HG02840 (cell line): ENCODE results near the gene RPS6KL1.

Experiments
- ATAC-seq: cut with Tn5 transposase; IDR thresholded peaks from one replicate; pipeline ENCODE4 v1.9.1; 2021; ENCODE audit warnings: mild to moderate bottlenecking, moderate library complexity, moderate number of reproducible peaks; ENCODE audit not compliant: unreplicated experiment, low FRiP score

Gene RPS6KL1, protein sequence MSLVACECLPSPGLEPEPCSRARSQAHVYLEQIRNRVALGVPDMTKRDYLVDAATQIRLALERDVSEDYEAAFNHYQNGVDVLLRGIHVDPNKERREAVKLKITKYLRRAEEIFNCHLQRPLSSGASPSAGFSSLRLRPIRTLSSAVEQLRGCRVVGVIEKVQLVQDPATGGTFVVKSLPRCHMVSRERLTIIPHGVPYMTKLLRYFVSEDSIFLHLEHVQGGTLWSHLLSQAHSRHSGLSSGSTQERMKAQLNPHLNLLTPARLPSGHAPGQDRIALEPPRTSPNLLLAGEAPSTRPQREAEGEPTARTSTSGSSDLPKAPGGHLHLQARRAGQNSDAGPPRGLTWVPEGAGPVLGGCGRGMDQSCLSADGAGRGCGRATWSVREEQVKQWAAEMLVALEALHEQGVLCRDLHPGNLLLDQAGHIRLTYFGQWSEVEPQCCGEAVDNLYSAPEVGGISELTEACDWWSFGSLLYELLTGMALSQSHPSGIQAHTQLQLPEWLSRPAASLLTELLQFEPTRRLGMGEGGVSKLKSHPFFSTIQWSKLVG

DNA sequence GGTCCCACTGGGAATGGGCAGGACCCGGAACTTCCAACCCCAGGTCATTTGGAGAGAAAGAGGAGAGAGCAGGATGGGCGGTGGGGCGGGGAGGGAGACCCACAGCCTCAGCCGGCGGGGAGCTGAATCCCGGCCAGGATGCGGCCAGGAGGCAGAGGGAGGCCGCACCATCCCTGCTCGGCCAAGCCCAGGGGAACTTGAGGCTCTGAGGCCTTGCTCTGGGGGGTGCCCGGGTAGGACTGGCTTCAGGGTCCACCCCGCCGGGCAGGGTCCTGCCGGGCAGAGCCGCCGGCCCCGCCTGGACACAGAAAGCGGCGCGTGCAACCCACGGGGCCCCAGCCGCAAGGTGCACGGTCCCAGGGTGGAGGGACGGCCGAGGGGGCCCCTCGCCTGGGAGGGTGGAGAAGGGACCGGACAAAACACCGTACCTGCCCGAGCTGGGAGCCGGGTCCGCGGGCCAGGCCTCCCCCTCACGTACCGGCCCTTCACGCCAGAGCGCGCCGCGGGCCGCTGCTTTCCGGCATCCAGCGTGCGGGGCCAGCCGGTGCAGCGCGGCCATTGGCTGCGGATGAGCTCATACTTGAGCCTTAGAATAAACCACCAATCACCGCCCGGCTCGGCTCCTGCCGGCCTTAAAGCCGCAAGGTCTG is at the start of gene RPS6KL1:
Gene RPS6KL1, minus strand, starts transcription at position 509 of the 650 bp plus-strand sequence. CDS start 1,719 bp downstream, outside the sequence.
- ATAC-seq = peak; percentile 80

DNA sequence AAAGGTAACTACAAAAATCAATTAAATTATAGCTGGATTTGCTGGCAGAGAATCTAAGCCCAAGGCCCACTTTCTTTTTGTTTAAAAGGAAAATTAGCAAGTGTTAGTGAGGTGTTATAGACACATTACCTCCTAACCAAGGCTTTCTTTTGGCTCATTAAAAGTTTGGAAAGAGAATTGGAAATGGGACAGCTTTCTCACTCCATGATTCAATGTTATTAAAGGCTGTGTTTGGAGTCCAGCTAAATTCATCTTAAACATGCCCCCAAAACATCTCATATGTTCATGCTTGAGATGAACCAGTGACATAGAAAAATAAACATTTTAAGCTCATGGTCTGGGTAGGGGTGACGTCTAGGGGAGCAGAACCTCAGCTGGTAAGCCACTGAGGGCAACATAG is 45.8 kb upstream of the RPS6KL1 start:
- no peak for ATAC-seq

DNA sequence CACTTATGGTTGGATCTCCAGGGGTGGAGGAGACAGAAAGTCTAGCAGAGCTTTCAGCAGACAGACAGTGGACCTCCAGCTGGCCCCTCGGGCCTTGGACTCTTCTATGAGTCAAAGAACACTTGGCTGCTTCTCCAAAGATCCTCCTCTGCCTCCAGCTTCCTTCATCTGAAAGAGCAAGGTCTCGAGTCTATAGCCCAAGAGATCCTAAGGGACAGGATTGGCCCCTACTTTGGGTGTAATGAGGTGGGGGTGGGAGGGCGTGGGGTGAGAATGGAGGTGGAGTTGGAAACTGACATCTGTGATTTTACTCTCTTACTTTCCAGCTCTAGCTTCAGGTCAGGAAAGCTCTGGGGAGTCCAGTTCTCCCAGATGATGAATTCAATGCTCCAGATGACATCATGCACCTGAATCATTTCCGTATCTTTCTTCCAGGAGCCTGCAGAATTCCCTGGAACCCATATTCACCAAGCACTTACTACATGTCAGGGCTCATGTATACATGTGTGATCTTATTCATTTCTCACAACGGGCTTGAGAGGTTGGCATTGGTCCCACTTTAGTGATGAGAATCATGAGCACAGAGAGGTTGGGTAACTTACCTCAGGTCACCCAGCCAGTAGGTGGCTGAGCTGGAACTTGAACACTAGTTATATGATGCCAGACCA is 42.6 kb upstream of the RPS6KL1 start:
- ATAC-seq = no peak

DNA sequence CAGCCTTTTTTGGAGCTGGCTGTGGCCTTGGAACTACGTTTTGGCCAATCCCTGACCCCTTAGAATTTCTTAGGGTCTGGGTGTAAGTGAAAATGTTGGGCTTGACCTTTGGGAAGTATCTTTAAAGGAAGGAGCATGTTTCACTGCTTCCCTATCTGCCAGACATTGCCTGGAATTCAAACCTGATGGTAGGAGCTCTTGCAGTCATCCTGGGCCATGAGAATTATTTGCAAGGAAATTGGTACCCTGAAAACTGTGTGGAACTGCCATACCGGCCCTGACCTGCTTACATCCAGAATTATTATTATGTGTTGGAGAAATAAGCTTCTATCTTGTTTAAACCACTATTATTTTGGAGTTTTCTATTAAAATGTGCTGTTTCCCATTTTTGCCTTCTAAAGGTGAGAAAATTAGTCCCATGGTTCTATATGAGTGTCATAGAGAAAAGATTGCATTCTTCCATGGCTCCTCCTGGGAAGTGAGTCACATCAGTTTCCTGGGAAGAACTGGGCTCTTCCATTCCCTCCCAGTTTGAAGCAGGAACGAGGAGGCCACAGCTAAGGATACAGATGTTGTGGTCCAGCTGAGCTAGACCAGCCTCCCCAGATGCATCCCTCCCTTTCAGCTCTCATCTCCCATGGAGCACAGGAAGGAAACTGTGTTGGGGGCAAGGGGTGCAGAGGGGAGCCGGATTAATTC is 41.9 kb upstream of the RPS6KL1 start:
- ATAC-seq = no peak

DNA sequence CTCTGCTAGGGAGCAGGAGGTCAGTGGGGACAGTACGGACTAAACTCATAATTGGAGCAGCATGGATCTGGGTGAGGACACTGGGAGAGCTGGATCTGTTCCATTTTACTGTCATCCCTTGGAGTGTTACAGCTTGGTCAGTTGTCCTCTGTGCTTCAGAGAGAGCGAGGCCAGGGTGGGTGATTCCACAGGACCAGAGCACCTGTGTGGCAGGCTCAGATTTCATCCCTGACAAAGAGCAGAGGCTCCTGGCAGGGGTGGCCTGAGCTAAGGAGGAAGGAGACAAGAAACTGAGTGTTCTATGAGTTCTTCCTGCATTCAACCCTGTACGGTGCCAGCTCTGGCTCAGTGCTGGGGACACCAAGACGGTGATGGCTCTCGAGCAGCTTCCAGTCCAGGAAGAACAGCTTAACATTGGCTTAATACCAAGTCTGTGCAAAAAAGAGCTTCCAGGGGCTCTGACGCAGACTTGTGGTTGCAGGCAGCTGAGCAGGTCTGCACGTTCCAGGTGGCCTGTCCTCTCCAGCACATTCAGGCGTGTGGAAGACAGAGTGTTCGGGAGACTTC is 40.7 kb upstream of the RPS6KL1 start:
- ATAC-seq = no peak

DNA sequence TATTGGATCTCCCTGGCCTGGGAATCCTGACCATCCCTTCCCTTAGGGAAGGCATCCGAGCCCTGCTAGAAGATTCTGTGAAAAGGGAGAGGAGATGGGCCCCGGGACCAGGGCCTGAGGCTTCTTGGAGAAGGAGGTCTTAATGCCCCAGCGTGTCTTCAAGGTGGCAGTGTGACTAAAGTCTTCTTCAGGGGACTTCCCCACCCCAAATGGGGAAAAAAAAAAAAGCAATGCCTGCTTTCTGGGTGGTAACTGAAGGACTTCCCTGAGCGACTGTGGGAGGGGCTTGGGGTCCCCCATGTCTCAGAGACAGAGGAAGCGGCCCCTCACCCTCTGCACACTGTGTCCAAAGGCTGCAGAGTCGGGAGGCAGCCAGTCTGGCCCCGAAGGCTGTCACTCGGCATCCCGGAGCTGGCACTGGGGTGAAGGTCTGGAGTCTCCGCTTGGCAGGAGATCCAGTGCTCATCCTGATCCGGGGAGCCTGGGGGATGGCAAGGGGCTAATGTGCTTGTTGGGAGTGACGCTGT is 40.2 kb upstream of the RPS6KL1 start:
- no peak for ATAC-seq

DNA sequence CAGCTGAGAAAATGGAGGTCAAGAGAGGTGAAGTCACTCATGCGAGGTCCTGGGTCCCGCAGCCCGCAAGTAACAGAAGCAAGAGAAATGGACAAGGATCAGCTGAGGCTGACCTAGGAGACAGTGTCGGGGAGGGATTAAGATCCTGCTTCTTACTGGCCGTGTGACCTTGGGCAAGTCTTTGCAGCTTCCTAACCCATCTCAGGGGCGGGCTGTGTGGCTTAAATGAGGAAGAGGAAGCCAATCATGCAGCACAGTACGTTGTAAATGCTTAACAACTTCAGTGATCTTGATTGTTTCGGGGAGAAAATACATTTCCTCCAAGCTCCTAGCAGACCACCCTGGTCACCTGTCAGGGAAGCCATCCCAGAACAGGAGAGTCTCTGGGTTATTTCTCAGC is 39.4 kb upstream of the RPS6KL1 start:
- no peak for ATAC-seq

DNA sequence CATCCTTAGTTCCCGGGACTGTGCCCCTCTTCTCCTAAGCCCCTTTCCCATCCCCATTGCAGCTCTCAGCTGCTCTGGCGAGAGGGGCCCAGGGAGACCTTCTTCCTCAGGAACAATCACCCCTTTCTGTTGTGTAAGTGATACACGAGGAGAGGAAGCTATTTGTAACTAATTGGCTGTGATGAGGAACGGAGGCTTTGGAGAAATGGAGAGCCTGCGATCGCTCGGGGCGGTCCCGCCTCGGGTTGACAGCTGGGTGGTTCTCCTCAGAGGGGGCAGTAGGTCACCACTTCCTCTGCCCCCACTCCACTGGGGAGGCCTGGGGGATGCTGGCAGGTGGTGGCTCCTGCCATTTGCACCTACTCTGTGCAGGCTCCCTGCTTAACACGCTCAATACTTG is 39.0 kb upstream of the RPS6KL1 start:
- no peak for ATAC-seq

DNA sequence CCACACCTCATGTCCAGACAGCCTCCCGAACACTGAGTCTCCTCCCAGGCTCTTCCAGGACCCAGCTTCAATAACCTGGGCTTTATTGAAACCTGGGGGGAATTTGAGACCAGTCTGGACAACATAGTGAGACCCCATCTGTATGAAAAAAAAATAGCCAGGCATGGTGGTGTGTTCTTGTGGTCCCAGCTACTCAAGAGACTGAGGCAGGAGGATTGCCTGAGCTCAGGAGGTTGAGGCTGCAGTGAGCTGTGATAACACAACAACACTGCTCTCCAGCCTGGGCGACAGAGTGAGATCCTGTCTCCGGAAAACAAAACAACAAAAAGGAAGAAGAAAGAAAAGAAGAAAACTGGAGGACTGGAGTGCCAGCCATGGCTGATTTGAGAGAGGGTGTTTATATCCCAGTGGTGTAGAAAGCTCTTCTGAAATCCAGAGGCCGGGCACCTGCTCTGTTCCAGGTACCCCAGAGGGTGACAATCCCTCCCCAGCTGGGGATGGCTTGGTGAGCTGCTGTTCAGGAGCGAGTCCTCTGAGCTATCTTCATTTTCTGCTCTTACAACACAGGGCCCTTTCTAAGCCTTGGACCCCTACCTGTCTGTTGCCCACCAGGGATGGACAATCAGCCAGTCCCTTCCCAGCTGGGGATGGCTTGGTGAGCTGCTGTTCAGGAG is 38.3 kb upstream of the RPS6KL1 start:
- no peak for ATAC-seq

DNA sequence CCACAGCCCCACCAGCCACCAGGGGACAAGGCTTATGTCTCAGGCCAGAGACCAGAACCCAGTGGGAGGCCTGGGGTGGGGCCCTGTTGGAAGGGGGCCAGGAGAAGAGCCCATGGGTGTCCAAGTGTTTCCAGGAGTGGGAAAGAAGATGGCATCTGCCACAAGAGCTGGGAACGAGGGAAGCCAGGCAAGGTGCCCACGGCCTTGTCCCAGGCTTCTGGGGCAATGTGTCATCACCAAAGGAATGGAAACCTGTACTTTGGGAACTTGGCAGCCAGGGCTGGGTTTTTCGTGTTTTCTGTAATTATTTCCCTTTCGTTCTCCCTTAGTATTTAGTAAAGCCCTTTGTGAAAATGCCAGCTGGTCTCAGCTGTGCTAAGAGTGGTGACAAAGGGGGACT is 37.7 kb upstream of the RPS6KL1 start:
- no peak for ATAC-seq

DNA sequence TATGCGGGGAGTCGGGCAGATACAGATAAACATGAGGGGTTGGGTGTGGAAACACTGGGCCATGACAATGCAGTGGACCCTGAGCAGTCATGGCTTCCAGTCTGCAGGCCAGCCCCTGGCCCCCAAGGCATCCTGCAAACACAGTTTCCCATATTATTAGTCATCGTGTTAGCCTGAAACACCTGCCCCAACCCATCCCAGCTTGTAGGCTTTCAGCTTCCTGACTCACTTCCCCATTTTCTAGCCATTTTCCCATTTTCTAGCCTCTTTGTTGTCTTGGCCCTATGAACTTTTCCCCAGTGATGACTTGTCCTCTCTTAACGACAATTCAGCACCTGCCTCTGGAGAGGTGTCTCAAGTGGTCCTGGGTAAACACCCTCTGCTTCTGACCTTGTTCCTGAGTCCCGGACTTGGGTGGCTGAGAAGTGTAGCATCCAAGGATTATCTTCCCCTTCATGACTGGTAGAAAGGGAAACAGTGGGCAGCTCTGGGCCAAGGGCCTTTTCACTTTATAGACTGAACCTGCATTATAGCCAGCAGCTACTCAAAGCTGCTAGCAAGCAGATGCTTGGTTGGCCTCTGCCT is 36.6 kb upstream of the RPS6KL1 start:
- ATAC-seq = no peak

DNA sequence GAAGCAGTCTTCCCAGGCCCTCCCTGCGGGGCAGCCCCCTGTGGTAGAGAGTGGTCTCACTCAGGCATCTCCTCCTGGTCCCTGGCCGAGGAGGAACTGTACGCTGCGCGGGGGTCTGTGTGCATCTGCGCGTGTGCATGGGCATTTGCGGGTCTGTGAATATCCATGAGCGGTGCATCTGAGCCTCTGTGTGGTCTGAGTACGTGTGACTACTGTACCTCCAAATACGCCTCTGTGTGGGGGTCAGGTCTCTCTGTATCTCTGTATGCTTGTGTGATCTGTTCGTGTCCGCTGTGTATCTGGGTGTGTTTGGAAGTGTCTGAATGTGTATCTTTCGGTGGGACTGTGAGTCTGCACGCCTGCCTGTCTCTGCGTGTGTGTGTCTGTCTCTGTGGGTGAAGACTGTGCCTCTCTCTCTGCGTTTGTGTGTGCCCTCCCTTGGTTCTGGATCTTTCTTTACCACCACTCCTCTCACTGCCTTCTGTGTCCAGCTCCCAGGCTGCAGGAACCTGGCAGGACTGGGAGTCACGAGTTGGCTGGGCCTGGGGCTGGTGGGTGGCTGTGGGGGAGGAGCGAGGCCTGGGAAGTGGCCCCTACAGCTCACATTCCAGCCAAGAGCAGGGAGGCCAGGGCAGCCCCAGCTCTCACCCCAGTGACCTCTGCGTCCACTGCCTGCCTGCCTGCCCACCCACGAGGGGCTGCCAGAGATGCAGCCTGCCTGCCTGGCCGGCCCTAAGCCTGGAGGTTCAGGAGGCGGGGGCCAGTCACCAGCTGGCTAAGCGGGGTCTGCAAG is 33.4 kb upstream of the RPS6KL1 start:
- ATAC-seq = no peak

DNA sequence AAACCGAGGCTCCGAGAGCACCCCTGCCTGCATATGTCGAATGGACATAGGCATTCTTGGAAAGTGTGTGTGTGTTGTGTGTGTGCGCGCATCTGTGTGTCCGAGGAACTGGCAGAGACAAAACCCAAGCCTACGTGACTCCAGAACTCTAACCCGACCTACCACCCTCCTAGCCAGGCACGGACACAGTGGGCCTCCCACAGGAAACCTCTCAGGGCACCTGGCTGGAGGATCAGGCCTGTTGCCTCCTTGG is 32.9 kb upstream of the RPS6KL1 start:
- no peak for ATAC-seq

DNA sequence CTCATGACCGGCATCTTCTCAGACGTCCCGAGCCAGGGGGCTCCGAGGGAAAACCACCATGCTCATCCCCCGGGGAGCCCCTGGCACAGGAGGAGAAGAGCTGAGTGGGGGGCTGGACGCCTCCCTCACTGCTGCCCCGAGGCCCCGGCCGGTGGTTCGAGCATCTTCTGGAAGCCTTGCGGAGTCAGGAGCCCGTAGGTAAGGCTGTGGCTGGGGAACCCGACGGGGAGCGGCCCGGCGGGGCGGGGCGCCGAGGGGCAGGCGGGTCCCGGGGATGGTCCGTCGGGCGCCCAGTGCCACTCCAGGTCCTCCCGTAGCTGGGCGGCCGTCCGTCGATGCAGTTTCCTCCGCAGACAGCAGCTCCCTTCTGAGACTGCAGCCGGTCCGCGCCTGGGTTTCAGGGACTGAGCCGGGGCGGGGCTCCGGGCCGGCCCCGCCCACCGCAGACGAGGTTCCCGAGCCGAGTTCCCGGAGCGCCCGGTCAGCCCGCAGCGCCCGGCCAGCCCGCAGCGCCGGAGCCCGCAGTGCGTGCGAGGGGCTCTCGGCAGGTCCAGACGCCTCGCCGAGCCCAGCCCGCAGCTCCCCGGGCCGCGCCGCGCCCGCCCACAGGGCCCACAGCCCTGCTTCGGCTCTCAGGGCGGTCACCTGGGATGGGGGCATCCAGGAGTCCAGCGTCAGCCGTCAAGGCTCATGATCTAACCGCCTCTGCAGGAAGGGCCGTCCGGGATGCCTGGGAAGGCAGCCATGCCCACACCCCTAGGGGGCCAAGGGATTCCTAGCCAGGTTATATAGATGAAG is 32.4 kb upstream of the RPS6KL1 start, which contains the start of gene PGF:
Gene PGF, minus strand, starts transcription at position 369 of the 798 bp plus-strand sequence. Its CDS starts 355 bp downstream, at position 14.
- ATAC-seq = no peak

DNA sequence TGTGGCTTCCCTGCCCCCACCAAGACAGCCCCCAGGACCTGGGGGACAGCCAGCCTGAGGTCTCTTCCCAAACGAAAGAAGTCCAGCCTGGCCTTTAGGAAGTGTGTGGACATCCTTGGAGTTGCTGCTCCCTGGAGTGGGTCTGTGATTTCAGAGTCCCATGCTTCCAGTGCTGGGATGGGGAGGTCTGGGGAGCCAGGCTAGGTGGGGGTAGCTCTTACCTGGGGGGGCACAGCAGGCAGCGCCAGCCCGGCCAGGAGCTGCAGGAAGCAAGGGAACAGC is 31.8 kb upstream of the RPS6KL1 start:
- no peak for ATAC-seq

DNA sequence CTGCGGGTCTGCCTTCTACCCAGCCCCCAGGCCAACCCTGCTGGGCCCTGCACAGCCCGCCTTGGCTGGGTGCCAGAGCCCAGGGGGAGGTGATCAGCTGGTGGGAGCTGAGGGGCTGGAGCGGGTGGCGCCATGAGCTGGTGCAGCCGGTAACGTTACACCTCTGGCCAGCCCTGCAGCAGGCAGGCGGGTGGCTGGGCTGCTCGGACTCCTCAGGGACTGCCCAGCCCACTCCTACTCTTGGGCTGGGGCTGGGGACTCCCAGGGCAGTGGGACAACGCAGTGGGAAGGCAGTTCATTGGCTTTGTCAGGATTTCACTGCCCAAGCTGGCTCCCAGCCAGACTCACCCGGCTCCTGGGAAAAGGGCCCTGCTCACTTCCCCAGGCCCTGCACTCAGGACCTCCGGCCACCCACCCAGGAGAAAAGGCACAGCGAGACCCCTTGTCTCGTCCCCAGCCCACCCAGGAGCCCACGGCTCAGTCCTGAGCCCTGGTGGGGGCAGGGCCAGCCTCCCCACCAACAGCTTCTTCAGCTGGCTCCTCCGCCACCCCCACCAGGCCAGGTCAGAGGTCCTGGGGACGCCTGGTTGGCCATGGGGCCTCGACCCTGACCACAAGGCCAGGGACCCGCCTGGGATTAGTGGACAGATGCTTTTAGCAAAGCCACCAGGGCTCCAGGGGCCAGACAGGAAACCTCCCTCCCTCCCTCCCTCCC is 31.3 kb upstream of the RPS6KL1 start:
- ATAC-seq = no peak

DNA sequence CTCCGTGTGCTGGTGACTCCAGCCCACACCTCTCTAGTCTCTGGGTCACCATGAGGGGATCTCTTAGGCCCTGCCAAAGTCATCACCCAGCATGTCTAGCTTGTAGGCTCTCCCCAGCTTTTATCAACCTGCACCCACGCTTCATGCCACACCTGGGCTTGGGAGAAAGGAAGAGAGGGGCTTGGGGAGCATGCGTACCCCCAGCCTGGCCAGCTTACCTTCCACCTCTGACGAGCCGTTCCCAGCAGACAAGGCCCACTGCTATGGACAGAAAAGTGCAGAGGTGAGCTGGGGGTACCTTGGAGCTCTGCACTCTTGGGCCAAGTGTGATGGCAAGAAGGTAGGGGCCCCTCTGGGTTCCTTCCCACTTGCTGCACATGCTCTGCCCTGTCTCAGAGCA is 30.6 kb upstream of the RPS6KL1 start:
- no peak for ATAC-seq
